Smooth muscle cell (in vitro differentiated cells): ENCODE data around the gene SZT2. TPM values are rescaled to one million over a fixed set of nuclear protein-coding genes. Genes with fewer than 3 reads are reported as not detected.

ENCODE experiments used
- DNase-seq: peaks from one replicate; lab custom pipeline; 2025; ENCODE audit not compliant: unreplicated experiment; lab: John Stamatoyannopoulos, UW
- H2AFZ ChIP-seq: fragments of 200-600 bp; sonication (generic); 2 replicates; pipeline ENCODE4 v1.6.0; 2016; ENCODE audit warnings: antibody characterized with exemption, low read depth, mild to moderate bottlenecking
- H3F3A ChIP-seq: fragments of 200-600 bp; sonication (generic); 2 replicates; pipeline ENCODE4 v1.6.0; 2017; ENCODE audit warnings: antibody characterized with exemption, low read depth
- H3K27ac ChIP-seq: fragments of 200-600 bp; sonication (generic); 2 replicates; pipeline ENCODE4 v1.5.1; 2016; ENCODE audit warnings: low read depth, mild to moderate bottlenecking
- H3K27me3 ChIP-seq: fragments of 200-600 bp; sonication (generic); 2 replicates; pipeline ENCODE4 v1.6.1; 2016; ENCODE audit warnings: low read depth, mild to moderate bottlenecking
- H3K36me3 ChIP-seq: fragments of 200-600 bp; sonication (generic); 2 replicates; pipeline ENCODE4 v1.5.1; 2016; ENCODE audit warnings: low read depth
- H3K4me1 ChIP-seq: fragments of 200-600 bp; sonication (generic); 2 replicates; pipeline ENCODE4 v1.5.1; 2016; ENCODE audit warnings: low read depth
- H3K4me2 ChIP-seq: fragments of 200-600 bp; sonication (generic); 2 replicates; pipeline ENCODE4 v1.6.0; 2016; ENCODE audit warnings: mild to moderate bottlenecking
- H3K4me3 ChIP-seq: fragments of 200-600 bp; sonication (generic); 2 replicates; pipeline ENCODE4 v1.5.1; 2016; ENCODE audit warnings: mild to moderate bottlenecking
- H3K79me2 ChIP-seq: fragments of 200-600 bp; sonication (generic); 2 replicates; pipeline ENCODE4 v1.6.0; 2016; ENCODE audit warnings: low read depth, mild to moderate bottlenecking
- H3K9ac ChIP-seq: fragments of 200-600 bp; sonication (generic); 2 replicates; pipeline ENCODE4 v1.6.0; 2016; ENCODE audit warnings: low read depth
- H3K9me3 ChIP-seq: fragments of 200-600 bp; sonication (generic); replicated peaks from 2 replicates; pipeline ENCODE4 v1.5.1; 2016; ENCODE audit warnings: low read depth
- H4K20me1 ChIP-seq: fragments of 200-600 bp; sonication (generic); 2 replicates; pipeline ENCODE4 v1.6.0; 2016; ENCODE audit warnings: low read depth
- WGBS: methylation state at CpG from one replicate; pipeline ENCODE4 v1.1.7; 2016; ENCODE audit warnings: low lambda C conversion rate; 5-methylcytosine and 5-hydroxymethylcytosine counted together
- polyA plus RNA-seq: library from polyadenylated mRNA; unstranded; fragments of >200 nt; fragmentation: Nextera tagmentation; extraction: Ambion mirVana; gene quantifications from 2 replicates; pipeline ENCODE4 v1.2.1, GENCODE V29; 2016
- total RNA-seq: library from RNA; depleted of rRNA; stranded (reverse); fragments of >200 nt; gene quantifications from 2 replicates; pipeline ENCODE4 v1.2.3, GENCODE V29; 2014
- TF ChIP-seq, protein P1 (sequence below): fragments of 200-600 bp; sonication (generic); IDR thresholded peaks from 2 replicates; pipeline ENCODE4 v1.5.1; 2017; ENCODE audit warnings: borderline replicate concordance, mild to moderate bottlenecking, antibody characterized with exemption; ENCODE audit not compliant: insufficient read depth, poor library complexity, severe bottlenecking

Gene SZT2
- total and polyA plus RNA-seq, 2 experiments from 2014 or later, result 9.0 to 20.8 TPM

DNA sequence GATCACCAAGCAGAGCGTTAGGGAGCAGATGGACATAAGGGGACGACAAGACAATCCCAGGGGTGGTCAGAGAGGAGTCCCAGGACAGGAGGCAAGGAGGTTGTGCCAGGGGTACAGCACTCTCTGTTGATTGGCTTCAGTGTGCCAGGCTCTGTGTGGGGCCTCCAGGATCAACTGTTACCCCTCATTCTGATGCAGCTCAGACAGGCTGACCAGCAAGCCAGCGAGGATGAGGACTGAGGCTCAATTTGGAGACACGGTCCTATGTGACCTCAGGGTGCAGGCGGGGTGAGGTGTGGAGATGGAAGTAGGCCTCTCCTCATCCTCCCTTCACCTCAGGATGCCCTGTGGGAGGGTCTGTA lies 60.0 kb downstream of the SZT2 start:
- no peak overlapping the region for H3K4me2 ChIP-seq
- H3K9me3 ChIP-seq, result no peaks in the 10 kb centered on the region
- TF ChIP-seq, protein P1, sequence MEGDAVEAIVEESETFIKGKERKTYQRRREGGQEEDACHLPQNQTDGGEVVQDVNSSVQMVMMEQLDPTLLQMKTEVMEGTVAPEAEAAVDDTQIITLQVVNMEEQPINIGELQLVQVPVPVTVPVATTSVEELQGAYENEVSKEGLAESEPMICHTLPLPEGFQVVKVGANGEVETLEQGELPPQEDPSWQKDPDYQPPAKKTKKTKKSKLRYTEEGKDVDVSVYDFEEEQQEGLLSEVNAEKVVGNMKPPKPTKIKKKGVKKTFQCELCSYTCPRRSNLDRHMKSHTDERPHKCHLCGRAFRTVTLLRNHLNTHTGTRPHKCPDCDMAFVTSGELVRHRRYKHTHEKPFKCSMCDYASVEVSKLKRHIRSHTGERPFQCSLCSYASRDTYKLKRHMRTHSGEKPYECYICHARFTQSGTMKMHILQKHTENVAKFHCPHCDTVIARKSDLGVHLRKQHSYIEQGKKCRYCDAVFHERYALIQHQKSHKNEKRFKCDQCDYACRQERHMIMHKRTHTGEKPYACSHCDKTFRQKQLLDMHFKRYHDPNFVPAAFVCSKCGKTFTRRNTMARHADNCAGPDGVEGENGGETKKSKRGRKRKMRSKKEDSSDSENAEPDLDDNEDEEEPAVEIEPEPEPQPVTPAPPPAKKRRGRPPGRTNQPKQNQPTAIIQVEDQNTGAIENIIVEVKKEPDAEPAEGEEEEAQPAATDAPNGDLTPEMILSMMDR, result no peak
- no peaks in the 10 kb centered on the region for H3K79me2 ChIP-seq
- 95% methylated on average over 5 of the region's 5 CpGs for WGBS
- H3F3A ChIP-seq, result no peaks in the 10 kb centered on the region
- DNase-seq, result no peak
- H3K27me3 ChIP-seq, result no peaks in the 10 kb centered on the region
- no peak overlapping the region for H3K27ac ChIP-seq
- H3K9ac ChIP-seq, result no peak overlapping the region
- H3K4me3 ChIP-seq, result no peak overlapping the region
- H3K4me1 ChIP-seq, result peaks cover 7% of the 10 kb centered on the region
- H3K36me3 ChIP-seq, result no peaks in the 10 kb centered on the region
- H4K20me1 ChIP-seq, result no peaks in the 10 kb centered on the region
- H2AFZ ChIP-seq, result no peak overlapping the region

DNA sequence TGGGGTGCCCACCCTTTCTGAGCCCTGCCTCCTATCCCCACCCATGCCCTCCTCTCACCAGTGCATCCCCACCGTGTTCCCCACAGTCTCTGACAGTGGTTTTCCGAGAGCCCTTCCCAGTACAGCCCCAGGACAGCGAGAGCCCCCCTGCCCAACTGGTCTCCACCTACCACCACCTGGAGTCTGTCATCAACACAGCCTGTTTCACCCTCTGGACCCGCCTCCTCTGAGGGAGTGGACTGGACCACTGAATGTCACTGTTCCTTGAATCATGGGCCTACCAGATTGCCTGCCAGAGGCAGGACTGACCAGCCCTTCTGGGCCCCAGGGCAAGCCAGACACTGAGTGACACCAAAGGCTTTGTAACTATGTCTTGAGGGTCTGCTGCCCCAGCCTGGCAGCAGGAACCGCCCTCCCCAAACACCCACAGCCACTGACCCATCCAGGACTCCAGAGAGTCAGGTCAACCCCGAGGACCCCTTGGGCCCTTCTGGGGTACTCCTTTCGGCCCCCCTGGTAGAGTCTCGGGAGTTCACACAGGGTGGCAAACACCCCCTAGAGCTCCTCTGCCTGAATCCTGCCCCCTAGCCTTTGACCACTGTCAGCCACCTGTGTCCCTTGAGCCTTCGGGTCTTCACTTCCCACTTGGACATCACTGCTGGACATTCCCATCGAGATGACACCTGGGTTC lies 60.7 kb downstream of the SZT2 start:
- TF ChIP-seq, protein P1, result no peak
- no peak overlapping the region for H2AFZ ChIP-seq
- H3K36me3 ChIP-seq, result no peaks in the 10 kb centered on the region
- H3K4me2 ChIP-seq, result no peak overlapping the region
- no peaks in the 10 kb centered on the region for H3F3A ChIP-seq
- WGBS, result over 99% methylated on average over 10 of the region's 10 CpGs
- no peak overlapping the region for H3K9ac ChIP-seq
- H3K27ac ChIP-seq, result no peak overlapping the region
- DNase-seq, result no peak
- no peaks in the 10 kb centered on the region for H3K9me3 ChIP-seq
- H3K4me3 ChIP-seq, result no peak overlapping the region
- H3K4me1 ChIP-seq, result peaks cover 9% of the 10 kb centered on the region
- no peaks in the 10 kb centered on the region for H4K20me1 ChIP-seq
- H3K27me3 ChIP-seq, result no peaks in the 10 kb centered on the region
- no peaks in the 10 kb centered on the region for H3K79me2 ChIP-seq

DNA sequence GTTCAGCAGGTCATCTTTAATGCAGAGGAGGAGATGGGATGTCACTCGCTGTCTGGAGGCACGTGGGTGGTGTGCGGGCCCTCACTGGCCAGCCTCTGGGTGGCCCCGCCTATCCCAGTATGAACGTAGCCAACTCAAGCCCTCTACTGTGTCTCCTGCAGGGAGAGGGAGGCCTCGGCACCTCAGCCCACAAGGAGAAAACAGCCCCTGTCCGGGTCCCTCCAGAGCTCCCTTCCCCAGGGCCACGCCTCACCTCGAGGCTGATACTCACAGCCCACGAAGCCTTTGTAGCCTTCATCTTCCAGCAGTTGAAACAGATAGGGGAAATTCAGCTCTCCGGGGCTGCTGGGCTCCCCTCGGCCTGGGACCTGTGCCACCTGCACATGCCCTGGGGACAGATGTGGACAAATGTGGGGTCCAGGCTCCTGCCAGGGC lies 61.5 kb downstream of the SZT2 start:
- Histone ChIP-seq H3F3A (no peaks in the 10 kb centered on the region), H3K4me2 (no peak overlapping the region), H3K9ac (no peak overlapping the region), H3K27me3 (no peaks in the 10 kb centered on the region), H3K36me3 (no peaks in the 10 kb centered on the region), H3K4me1 (peaks cover 9% of the 10 kb centered on the region), H3K9me3 (no peaks in the 10 kb centered on the region), H3K27ac (no peak overlapping the region), H4K20me1 (no peaks in the 10 kb centered on the region), H2AFZ (no peak overlapping the region), H3K4me3 (no peak overlapping the region), H3K79me2 (no peaks in the 10 kb centered on the region)
- TF ChIP-seq, protein P1, result no peak
- no peak for DNase-seq
- 93% methylated on average over 12 of the region's 12 CpGs for WGBS
